ENCODE results near the gene SLC22A23.
A peak's percentile ranks its signal among the peaks of the same experiment; 100 is the strongest.

The SLC22A23 gene

DNA sequence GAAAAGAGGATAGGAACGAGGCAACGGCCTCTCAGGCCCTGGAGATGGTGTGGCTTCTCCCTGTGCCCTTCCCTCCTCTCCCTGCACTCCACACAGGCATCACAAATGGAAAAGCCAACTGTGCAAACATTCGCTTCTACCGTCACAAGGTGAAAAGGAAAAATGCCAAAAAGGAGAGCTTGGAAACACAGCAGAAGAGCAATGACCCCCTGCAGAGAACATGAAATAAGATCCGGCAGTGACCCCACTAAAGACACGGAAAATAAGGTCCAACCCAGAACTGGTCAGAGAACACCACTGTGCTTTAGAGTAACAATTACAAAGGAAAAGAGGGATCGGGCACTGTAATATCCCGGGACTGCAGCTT, 63.0 kb downstream of the SLC22A23 start:
- TF ChIP-seq, protein P1, sequence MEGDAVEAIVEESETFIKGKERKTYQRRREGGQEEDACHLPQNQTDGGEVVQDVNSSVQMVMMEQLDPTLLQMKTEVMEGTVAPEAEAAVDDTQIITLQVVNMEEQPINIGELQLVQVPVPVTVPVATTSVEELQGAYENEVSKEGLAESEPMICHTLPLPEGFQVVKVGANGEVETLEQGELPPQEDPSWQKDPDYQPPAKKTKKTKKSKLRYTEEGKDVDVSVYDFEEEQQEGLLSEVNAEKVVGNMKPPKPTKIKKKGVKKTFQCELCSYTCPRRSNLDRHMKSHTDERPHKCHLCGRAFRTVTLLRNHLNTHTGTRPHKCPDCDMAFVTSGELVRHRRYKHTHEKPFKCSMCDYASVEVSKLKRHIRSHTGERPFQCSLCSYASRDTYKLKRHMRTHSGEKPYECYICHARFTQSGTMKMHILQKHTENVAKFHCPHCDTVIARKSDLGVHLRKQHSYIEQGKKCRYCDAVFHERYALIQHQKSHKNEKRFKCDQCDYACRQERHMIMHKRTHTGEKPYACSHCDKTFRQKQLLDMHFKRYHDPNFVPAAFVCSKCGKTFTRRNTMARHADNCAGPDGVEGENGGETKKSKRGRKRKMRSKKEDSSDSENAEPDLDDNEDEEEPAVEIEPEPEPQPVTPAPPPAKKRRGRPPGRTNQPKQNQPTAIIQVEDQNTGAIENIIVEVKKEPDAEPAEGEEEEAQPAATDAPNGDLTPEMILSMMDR (IDR thresholded peaks at IDR 0.05; ENCODE audit: low read depth, low read length) = no peak
- DNase-seq (ENCODE audit: extremely low read depth, low read depth) = no peak

- DNase-seq (ENCODE audit: extremely low read depth, low read depth) = no peak
- TF ChIP-seq, protein P1 (IDR thresholded peaks at IDR 0.05; ENCODE audit: low read depth, low read length) = no peak
These were observed 63.7 kb downstream of the SLC22A23 start for GRCh38 chr6:3392930-3393835.

GRCh38 chr6:3391902-3392458, 64.9 kb downstream of the SLC22A23 start:
- TF ChIP-seq, protein P1 (IDR thresholded peaks at IDR 0.05; ENCODE audit: low read depth, low read length) = no peak

DNA sequence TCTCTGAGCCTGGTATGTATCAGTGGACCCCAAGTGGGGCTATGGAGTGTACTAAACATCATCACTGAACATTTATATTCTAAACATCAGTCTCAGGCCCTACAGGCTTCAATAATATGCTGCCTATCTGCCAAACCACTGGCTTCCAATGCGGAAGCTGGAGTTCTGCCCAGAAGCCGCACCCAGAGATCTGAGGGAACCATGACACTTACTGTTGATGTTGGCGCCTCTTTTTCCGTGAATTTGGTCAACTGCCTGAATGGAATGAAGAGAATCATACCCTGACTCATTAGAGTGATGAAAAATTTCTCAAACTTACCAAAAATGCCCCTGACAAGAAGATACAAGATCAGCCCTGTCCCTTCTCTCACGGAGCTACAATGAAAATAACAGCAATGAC, 66.2 kb downstream of the SLC22A23 start:
- TF ChIP-seq, protein P1 (IDR thresholded peaks at IDR 0.05; ENCODE audit: low read depth, low read length) = no peak
- peak; percentile 84 for DNase-seq (ENCODE audit: extremely low read depth, low read depth)

More at GRCh38 chr6:3391902-3392458, 64.9 kb downstream of the SLC22A23 start:
- DNase-seq (ENCODE audit: extremely low read depth, low read depth) = no peak

GRCh38 chr6:3389390-3390167, 67.3 kb downstream of the SLC22A23 start:
- TF ChIP-seq, protein P1 (IDR thresholded peaks at IDR 0.05; ENCODE audit: low read depth, low read length) = no peak
- peak; percentile 76 for DNase-seq (ENCODE audit: extremely low read depth, low read depth)

DNA sequence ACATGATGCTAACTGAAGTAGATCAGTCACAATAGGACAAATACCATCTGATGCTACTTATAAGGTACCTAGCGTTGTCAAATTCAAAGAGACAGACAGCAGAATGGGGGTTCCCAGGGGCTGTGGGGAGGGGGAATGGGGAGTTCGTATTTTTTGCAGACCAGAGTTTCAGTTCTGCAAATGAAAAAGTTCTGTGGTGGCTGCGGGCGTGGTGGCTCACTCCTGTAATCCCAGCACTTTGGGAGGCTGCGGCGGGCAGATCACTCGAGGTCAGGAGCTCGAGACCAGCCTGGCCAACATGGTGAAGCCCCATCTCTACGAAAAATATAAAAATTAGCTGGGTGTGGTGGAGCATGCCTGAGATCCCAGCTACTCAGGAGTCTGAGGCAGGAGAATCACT, 68.1 kb downstream of the SLC22A23 start:
- TF ChIP-seq, protein P1 (IDR thresholded peaks at IDR 0.05; ENCODE audit: low read depth, low read length) = no peak
- no peak for DNase-seq (ENCODE audit: extremely low read depth, low read depth)

Measured in AG09319 (cell line).